PC-3 (cell line): ENCODE results near the gene HOOK2. TPM values are rescaled to one million over a fixed set of nuclear protein-coding genes. Genes with fewer than 3 reads are reported as not detected.
"Not testable (repeated sequence)": the region's sequence is repeated elsewhere in the genome, so short reads cannot be mapped to it uniquely, and the experiment has no call there.

Experiments
- ATAC-seq: fragments of 200-7000 bp; cut with Tn5 transposase; 2 replicates; pipeline ENCODE4 v1.9.1; 2020; ENCODE audit warnings: mild to moderate bottlenecking, moderate library complexity
- BruUV-seq: library from RNA; stranded (reverse); fragments of 400-500 nt; replicated peaks from 2 replicates; lab custom pipeline; 2021; lab: Mats Ljungman, UMichigan
- CTCF ChIA-PET: fragments of 300-600 bp; sonication (Branson Sonifier 250); formaldehyde crosslinking; loops from one replicate; lab custom pipeline; 2022; ENCODE audit warnings: antibody characterized with exemption; lab: Charles Lee
- POLR2A ChIA-PET: fragments of 300-600 bp; sonication (Branson Sonifier 250); formaldehyde crosslinking; loops from one replicate; lab custom pipeline; 2022; ENCODE audit warnings: antibody characterized with exemption; ENCODE audit not compliant: unreplicated experiment; lab: Charles Lee
- DNase-seq: peaks from one replicate; pipeline ENCODE4 v3.0.0-alpha.2; 2015
- H2AFZ ChIP-seq: fragments of 300-600 bp; sonication (generic); 2 replicates; pipeline ENCODE4 v1.6.0; 2016; ENCODE audit warnings: antibody characterized with exemption, low read length
- H3F3A ChIP-seq: fragments of 300-600 bp; sonication (generic); one replicate; pipeline ENCODE4 v1.6.0; 2017; ENCODE audit warnings: antibody characterized with exemption, low read length, control low read depth, mild to moderate bottlenecking; ENCODE audit not compliant: unreplicated experiment
- H3K27ac ChIP-seq: fragments of 300-600 bp; sonication (generic); 2 replicates; pipeline ENCODE4 v1.5.1; 2016; ENCODE audit warnings: mild to moderate bottlenecking, low read length
- H3K27me3 ChIP-seq: fragments of 300-600 bp; sonication (generic); 2 replicates; pipeline ENCODE4 v1.6.1; 2016; ENCODE audit warnings: low read length, mixed read lengths
- H3K36me3 ChIP-seq: fragments of 300-600 bp; sonication (generic); 2 replicates; pipeline ENCODE4 v1.6.1; 2016; ENCODE audit warnings: low read depth, mixed run types, low read length, mixed read lengths
- H3K4me1 ChIP-seq: fragments of 300-600 bp; sonication (generic); 2 replicates; pipeline ENCODE4 v1.5.1; 2016; ENCODE audit warnings: low read length; ENCODE audit not compliant: insufficient read depth
- H3K4me2 ChIP-seq: fragments of 300-600 bp; sonication (generic); 2 replicates; pipeline ENCODE4 v1.6.0; 2016; ENCODE audit warnings: low read length
- H3K4me3 ChIP-seq: fragments of 300-600 bp; sonication (generic); 2 replicates; pipeline ENCODE4 v1.5.1; 2016; ENCODE audit warnings: mild to moderate bottlenecking, low read length, mixed read lengths
- H3K79me2 ChIP-seq: fragments of 300-600 bp; sonication (generic); 2 replicates; pipeline ENCODE4 v1.6.1; 2017; ENCODE audit warnings: low read length, mixed read lengths
- H3K9ac ChIP-seq: fragments of 300-600 bp; sonication (generic); 2 replicates; pipeline ENCODE4 v1.6.0; 2016; ENCODE audit warnings: mild to moderate bottlenecking, low read length
- H3K9me2 ChIP-seq: fragments of 300-600 bp; sonication (generic); replicated peaks from 2 replicates; pipeline ENCODE4 v1.6.1; 2016; ENCODE audit warnings: mixed run types, low read length, mixed read lengths
- H3K9me3 ChIP-seq: fragments of 300-600 bp; sonication (generic); 2 replicates; pipeline ENCODE4 v1.6.1; 2016; ENCODE audit warnings: low read length, mixed read lengths
- H4K20me1 ChIP-seq: fragments of 300-600 bp; sonication (generic); 2 replicates; pipeline ENCODE4 v1.6.1; 2016; ENCODE audit warnings: low read length, mixed read lengths
- EZH2 ChIP-seq: fragments of 300-600 bp; sonication (generic); IDR thresholded peaks from one replicate; pipeline ENCODE4 v1.6.1; 2017; ENCODE audit warnings: antibody characterized with exemption, mild to moderate bottlenecking, low read length; ENCODE audit not compliant: unreplicated experiment
- EZH2phosphoT487 ChIP-seq: fragments of 300-600 bp; sonication (generic); IDR thresholded peaks from 2 replicates; pipeline ENCODE4 v1.6.1; 2018; ENCODE audit warnings: mild to moderate bottlenecking, antibody characterized with exemption, low read length, borderline replicate concordance
- intact Hi-C: fragments of 100-400 bp; cut with micrococcal nuclease; formaldehyde crosslinking; loops from 2 replicates; pipeline ENCODE4 v1.9.0; 2023
- total RNA-seq: library from RNA; depleted of rRNA; stranded (reverse); fragments of >200 nt; gene quantifications from 2 replicates; pipeline ENCODE4 v1.2.3, GENCODE V29; 2014
- TF ChIP-seq, protein P1 (sequence below): fragments of 300-600 bp; sonication (generic); conservative IDR thresholded peaks from 2 replicates; pipeline ENCODE4 v1.5.1; 2017; ENCODE audit warnings: antibody characterized with exemption, low read depth, mild to moderate bottlenecking, low read length

HOOK2 gene
- total RNA-seq, 1 experiment from 2014 or later = 95.2 TPM

DNA sequence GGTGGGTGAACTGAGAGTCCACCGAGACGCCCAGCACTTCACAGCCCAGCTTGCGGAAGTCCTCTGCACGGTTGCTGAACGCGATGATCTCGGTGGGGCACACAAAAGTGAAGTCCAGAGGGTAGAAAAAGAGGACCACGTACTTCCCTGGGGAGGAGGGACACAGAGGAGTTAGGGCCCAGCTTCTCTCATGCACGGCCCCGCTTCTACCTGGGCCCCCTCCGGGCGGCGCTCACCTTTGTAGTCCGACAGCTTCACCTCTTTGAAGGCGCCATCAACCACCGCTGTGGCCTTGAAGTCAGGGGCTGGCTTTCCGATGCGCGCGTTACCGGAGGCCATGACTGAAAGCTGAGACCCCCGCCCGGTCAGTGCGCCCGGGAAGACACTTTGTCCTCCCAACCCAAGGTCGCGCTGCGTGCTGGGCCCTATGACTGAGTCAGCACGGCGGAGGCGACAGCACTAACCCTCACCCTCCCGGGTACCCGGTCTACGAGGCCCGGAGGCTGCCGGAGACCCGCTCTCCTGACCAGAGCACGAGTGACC lies 25.6 kb upstream of the HOOK2 start:
- ChIA-PET POLR2A (interaction anchor here (0.6 kb wide), 1 partner anchor 35 kb away, joined by 4 read pairs; no protein-coding TSS in a partner anchor), CTCF (interaction anchor here (1.1 kb wide), 1 partner anchor 47 kb away, joined by 3 read pairs; no protein-coding TSS in a partner anchor)
- Histone ChIP-seq H3K9me3 (no peaks in the 10 kb centered on the region), H3K9ac (peak overlapping the region; percentile 84), H3K27me3 (no peaks in the 10 kb centered on the region), H3K4me3 (peak overlapping the region; percentile 81), H4K20me1 (no peaks in the 10 kb centered on the region), H2AFZ (peak overlapping the region; percentile 91), H3K36me3 (peaks cover 15% of the 10 kb centered on the region), H3K4me2 (peak overlapping the region; percentile 91), H3F3A (no peaks in the 10 kb centered on the region), H3K4me1 (peaks cover 19% of the 10 kb centered on the region), H3K27ac (no peak overlapping the region; the same call in 1 of the 2 replicates), H3K79me2 (peaks cover 28% of the 10 kb centered on the region), H3K9me2 (no peaks in the 10 kb centered on the region)
- intact Hi-C loops = loop anchor here (5.0 kb wide), 1 partner anchor 36 kb away; the partner anchor contains the start of gene MAST1
- BruUV-seq = TSS peak; percentile 53
- DNase-seq (peak; percentile 22), ATAC-seq (peak; percentile 24)
- no peak for TF ChIP-seq EZH2phosphoT487
- TF ChIP-seq, protein P1, sequence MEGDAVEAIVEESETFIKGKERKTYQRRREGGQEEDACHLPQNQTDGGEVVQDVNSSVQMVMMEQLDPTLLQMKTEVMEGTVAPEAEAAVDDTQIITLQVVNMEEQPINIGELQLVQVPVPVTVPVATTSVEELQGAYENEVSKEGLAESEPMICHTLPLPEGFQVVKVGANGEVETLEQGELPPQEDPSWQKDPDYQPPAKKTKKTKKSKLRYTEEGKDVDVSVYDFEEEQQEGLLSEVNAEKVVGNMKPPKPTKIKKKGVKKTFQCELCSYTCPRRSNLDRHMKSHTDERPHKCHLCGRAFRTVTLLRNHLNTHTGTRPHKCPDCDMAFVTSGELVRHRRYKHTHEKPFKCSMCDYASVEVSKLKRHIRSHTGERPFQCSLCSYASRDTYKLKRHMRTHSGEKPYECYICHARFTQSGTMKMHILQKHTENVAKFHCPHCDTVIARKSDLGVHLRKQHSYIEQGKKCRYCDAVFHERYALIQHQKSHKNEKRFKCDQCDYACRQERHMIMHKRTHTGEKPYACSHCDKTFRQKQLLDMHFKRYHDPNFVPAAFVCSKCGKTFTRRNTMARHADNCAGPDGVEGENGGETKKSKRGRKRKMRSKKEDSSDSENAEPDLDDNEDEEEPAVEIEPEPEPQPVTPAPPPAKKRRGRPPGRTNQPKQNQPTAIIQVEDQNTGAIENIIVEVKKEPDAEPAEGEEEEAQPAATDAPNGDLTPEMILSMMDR = 0 out of 2 replicates have a peak, but pooled peaks have one; percentile 29

DNA sequence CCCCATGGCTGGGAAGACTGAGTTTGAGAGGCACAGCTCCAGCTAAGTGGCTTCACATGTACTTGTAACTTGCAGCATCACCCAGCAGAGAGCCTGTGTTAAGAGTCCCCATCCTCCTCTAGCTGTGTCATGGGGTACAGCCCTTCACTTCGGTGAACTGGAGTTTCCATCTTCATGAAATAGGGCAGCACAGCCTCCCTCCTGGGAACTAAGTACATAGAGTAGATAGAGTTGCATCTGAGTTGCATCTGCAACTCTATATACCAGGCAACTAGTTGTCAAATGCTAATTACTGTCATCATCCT lies 25.1 kb upstream of the HOOK2 start:
- H3K9ac ChIP-seq = peak overlapping the region; percentile 84; the same call in 1 of the 2 replicates
- TF ChIP-seq EZH2 = no peak
- TF ChIP-seq, protein P1 = no peak
- no peak for TF ChIP-seq EZH2phosphoT487
- DNase-seq (no peak), ATAC-seq (no peak)
- H3K9me2 ChIP-seq = no peaks in the 10 kb centered on the region
- H3F3A ChIP-seq = no peaks in the 10 kb centered on the region
- no peaks in the 10 kb centered on the region for H3K27me3 ChIP-seq
- no peaks in the 10 kb centered on the region for H3K9me3 ChIP-seq
- H3K27ac ChIP-seq = no peak overlapping the region
- no peaks in the 10 kb centered on the region for H4K20me1 ChIP-seq
- H3K79me2 ChIP-seq = peaks cover 28% of the 10 kb centered on the region
- H2AFZ ChIP-seq = no peak overlapping the region
- H3K4me3 ChIP-seq = peak overlapping the region; percentile 81
- intact Hi-C loops = loop anchor here (5.0 kb wide), 1 partner anchor 37 kb away; the partner anchor contains the start of gene MAST1
- peaks cover 20% of the 10 kb centered on the region for H3K4me1 ChIP-seq
- H3K36me3 ChIP-seq = peaks cover 15% of the 10 kb centered on the region
- no TSS peak for BruUV-seq
- ChIA-PET POLR2A (interaction anchor here (0.6 kb wide), 1 partner anchor 34 kb away, joined by 4 read pairs; no protein-coding TSS in a partner anchor), CTCF (interaction anchor here (1.1 kb wide), 1 partner anchor 47 kb away, joined by 3 read pairs; no protein-coding TSS in a partner anchor)
- H3K4me2 ChIP-seq = peak overlapping the region; percentile 91

DNA sequence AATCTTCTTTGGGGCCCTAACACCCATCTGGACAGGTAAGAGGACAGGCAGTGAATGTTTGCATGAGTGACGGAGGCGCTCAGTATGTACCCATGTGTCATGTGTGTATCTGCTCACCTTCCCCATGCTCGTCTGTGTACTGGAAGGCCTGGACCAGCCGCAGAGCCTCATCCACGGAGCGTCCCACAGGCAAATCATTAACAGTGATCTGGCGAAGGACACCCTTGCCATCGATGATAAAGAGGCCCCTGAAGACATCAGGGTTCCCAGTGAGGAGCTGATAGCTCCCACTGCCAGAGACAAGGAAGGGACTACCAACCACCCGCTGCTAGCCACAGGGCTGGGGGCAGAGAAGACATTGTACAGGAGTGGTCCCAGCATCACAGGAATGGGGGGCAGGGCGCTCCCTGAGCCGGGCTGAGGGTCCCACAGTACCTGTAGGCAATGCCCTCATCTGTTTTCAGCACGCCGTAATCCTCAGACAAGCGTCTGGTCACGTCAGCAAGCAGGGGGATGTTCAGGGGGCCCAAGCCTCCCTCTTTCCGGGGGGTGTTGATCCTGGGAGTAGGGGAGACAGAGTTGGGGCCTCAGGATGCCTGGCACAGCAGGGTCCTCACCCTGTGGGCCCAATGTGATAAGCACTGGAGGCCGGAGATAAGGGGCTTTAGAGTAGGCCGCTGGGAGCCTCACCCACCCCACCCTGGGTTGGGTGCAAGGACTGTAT lies 24.6 kb upstream of the HOOK2 start:
- H3K27ac ChIP-seq = no peak overlapping the region
- POLR2A ChIA-PET = no interaction called here
- no peak for ATAC-seq
- intact Hi-C loops = loop anchor here (5.0 kb wide), 1 partner anchor 37 kb away; the partner anchor contains the start of gene MAST1
- no TSS peak for BruUV-seq
- peak overlapping the region; percentile 91 for H3K4me2 ChIP-seq
- no peaks in the 10 kb centered on the region for H3K27me3 ChIP-seq
- H3K9me3 ChIP-seq = no peaks in the 10 kb centered on the region
- no peak overlapping the region for H3K9ac ChIP-seq
- H4K20me1 ChIP-seq = no peaks in the 10 kb centered on the region
- TF ChIP-seq, protein P1 = no peak
- no peak for TF ChIP-seq EZH2
- no peak for TF ChIP-seq EZH2phosphoT487
- CTCF ChIA-PET = interaction anchor here (1.1 kb wide), 2 partner anchors 22 to 48 kb away, joined by 3 to 4 read pairs; no protein-coding TSS in a partner anchor
- no peak for DNase-seq
- peaks cover 28% of the 10 kb centered on the region for H3K79me2 ChIP-seq
- H3K9me2 ChIP-seq = no peaks in the 10 kb centered on the region
- no peaks in the 10 kb centered on the region for H3F3A ChIP-seq
- no peak overlapping the region for H2AFZ ChIP-seq
- peak overlapping the region; percentile 81 for H3K4me3 ChIP-seq
- H3K36me3 ChIP-seq = peaks cover 15% of the 10 kb centered on the region
- peaks cover 20% of the 10 kb centered on the region for H3K4me1 ChIP-seq

DNA sequence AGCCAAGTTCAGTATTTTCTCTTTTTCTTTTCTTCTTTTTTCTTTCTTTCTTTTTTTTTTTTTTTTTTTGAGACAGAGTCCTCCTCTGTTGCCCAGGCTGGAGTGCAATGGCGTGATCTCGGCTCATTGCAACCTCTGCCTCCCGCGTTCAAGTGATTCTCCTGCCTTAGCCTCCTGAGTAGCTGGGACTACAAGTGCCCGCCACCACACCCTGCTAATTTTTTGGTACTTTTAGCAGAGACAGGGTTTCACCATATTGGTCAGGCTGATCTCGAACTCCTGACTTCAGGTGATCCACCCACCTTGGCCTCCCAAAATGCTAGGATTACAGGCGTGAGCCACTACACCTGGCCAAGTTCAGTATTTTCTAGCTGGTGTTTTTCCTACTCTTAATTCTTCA lies 22.3 kb upstream of the HOOK2 start:
- H3K9ac ChIP-seq, POLR2A ChIA-PET, H3F3A ChIP-seq, H3K27me3 ChIP-seq, H2AFZ ChIP-seq, BruUV-seq, H3K4me2 ChIP-seq, DNase-seq, H3K27ac ChIP-seq, H3K9me2 ChIP-seq, H4K20me1 ChIP-seq, ATAC-seq, H3K4me3 ChIP-seq, H3K9me3 ChIP-seq, intact Hi-C loops: not testable (repeated sequence)
- Histone ChIP-seq H3K79me2 (peaks cover 35% of the 10 kb centered on the region), H3K4me1 (peaks cover 29% of the 10 kb centered on the region), H3K36me3 (peaks cover 15% of the 10 kb centered on the region)
- CTCF ChIA-PET = interaction anchor here (0.7 to 1.0 kb wide), 3 partner anchors 20 to 81 kb away, joined by 3 to 5 read pairs (median 3); no protein-coding TSS in a partner anchor
